SU-DHL-6 (cell line): ENCODE data around the gene HOXC6.

Source experiments
- CTCF ChIP-seq: fragments of 200-600 bp; sonication (generic); IDR thresholded peaks from one replicate; pipeline ENCODE4 v1.5.1; 2017; ENCODE audit warnings: antibody characterized with exemption, mild to moderate bottlenecking, low read length, moderate library complexity; ENCODE audit not compliant: insufficient read depth, poor library complexity, severe bottlenecking
- EZH2phosphoT487 ChIP-seq: fragments of 200-600 bp; sonication (generic), shearing (Covaris generic); conservative IDR thresholded peaks from 2 replicates; pipeline ENCODE4 v1.6.1; 2018; ENCODE audit warnings: mild to moderate bottlenecking, antibody characterized with exemption, low read length, moderate library complexity, mixed read lengths

- no peak for TF ChIP-seq CTCF
- no peak for TF ChIP-seq EZH2phosphoT487
Measured at GRCh38 chr12:54009171-54010052, 18.8 kb upstream of the HOXC6 start.
